Heart left ventricle (tissue), 16 donors: ENCODE results near the gene ANKRD29. TPM values are rescaled to one million over a fixed set of nuclear protein-coding genes. Genes with fewer than 3 reads are reported as not detected.
"Not testable (repeated sequence)": the region's sequence is repeated elsewhere in the genome, so short reads cannot be mapped to it uniquely, and the experiment has no call there.

Experiments
- ATAC-seq, 4 donors: fragments of 200-7000 bp; cut with Tn5 transposase; one replicate each; pipeline ENCODE4 v1.9.1; 2020 to 2022; ENCODE audit warnings: moderate library complexity in 4 of 4, mild to moderate bottlenecking in 3 of 4, moderate number of reproducible peaks in 1 of 4
- DNase-seq, 5 donors: peaks; one replicate each; pipeline ENCODE4 v3.0.0-alpha.2; 2020
- H3K27ac ChIP-seq, 12 donors: fragments of 200-600 bp; sonication (generic) in 4 of 12; one replicate each; pipeline versions ENCODE4 v1.5.0 to v1.8.0; 2016 to 2022; ENCODE audit warnings: mild to moderate bottlenecking in 2 of 12
- H3K27me3 ChIP-seq, 9 donors: fragments of 200-600 bp; sonication (generic) in 2 of 9; one replicate each; pipeline versions ENCODE4 v1.5.1 to v1.8.0; 2016 to 2022; ENCODE audit warnings: mild to moderate bottlenecking in 3 of 9
- H3K36me3 ChIP-seq, 9 donors: fragments of 200-600 bp; sonication (generic) in 2 of 9; one replicate each; pipeline versions ENCODE4 v1.5.0 to v1.8.0; 2018 to 2022; ENCODE audit warnings: mild to moderate bottlenecking in 2 of 9
- H3K4me1 ChIP-seq, 12 donors: fragments of 200-600 bp; sonication (generic) in 4 of 12; one replicate each; pipeline versions ENCODE4 v1.5.0 to v1.8.0; 2016 to 2022; ENCODE audit warnings: mild to moderate bottlenecking in 3 of 12
- H3K4me3 ChIP-seq, 12 donors: fragments of 200-600 bp; sonication (generic) in 4 of 12; one replicate each; pipeline versions ENCODE4 v1.5.0 to v1.8.0; 2017 to 2022; ENCODE audit warnings: mild to moderate bottlenecking in 9 of 12, moderate library complexity in 4 of 12
- H3K9me3 ChIP-seq, 12 donors: fragments of 200-600 bp; sonication (generic) in 4 of 12; one replicate each; pipeline versions ENCODE4 v1.5.0 to v1.8.0; 2016 to 2022; ENCODE audit warnings: mild to moderate bottlenecking in 1 of 12
- CTCF ChIP-seq, 12 donors: fragments of 200-600 bp; sonication (generic) in 4 of 12; IDR thresholded peaks; one replicate each; pipeline versions ENCODE4 v1.5.0 to v1.8.0; 2018 to 2022; ENCODE audit warnings: antibody characterized with exemption in 12 of 12, mild to moderate bottlenecking in 5 of 12
- POLR2A ChIP-seq, 2 donors: fragments of 450-650 bp; IDR thresholded peaks; one replicate each; pipeline ENCODE4 v1.6.1; 2017; ENCODE audit warnings: antibody characterized with exemption in 2 of 2, mild to moderate bottlenecking in 2 of 2, moderate library complexity in 2 of 2
- WGBS, 4 donors: extraction: QIAGEN DNeasy Blood & Tissue Kit in 2 of 4; methylation state at CpG; one replicate each; pipeline versions ENCODE4 v1.1.5 to v1.1.7; 2013 to 2018; 5-methylcytosine and 5-hydroxymethylcytosine counted together
- intact Hi-C, 10 donors: fragments of 100-400 bp; cut with DNase I; formaldehyde crosslinking; loops; one replicate each; pipeline versions ENCODE4 v1.11.1 to v1.14.2; 2022
- polyA plus RNA-seq, 2 donors: library from polyadenylated mRNA; stranded (reverse); fragments of 200-250 nt; gene quantifications; one replicate each; pipeline ENCODE4 v1.2.3, GENCODE V29; 2013
- total RNA-seq, 9 donors: library from RNA; depleted of rRNA in 2 of 9; stranded (reverse); fragments of >200 nt in 2 of 9; fragmentation: NEBNext Ultra II Directional in 3 of 9; extraction: Animal tissue kit (Norgen Biotek cat#: 25700) in 3 of 9; gene quantifications; one replicate each; pipeline versions ENCODE4 v1.1.0 to v1.2.4, GENCODE V29; 2016 to 2023
- donor health status: ischemic (EF 13 %, LVEDD 7.1; RV severe dilation, severe dysfunction).
- donor health status: healthy with polysubstance abuse.
- donor health status: DM: no; HTN: yes; CAD: no.
- donor health status: DM: no; HTN: no; CAD: no.
- donor health status: ischemic (EF 25% LVEDD 6.9; RV normal size, moderate dysfunction).
- donor health status: ischemic (EF 25% LVEDD 5.7; RV mildly dilated, moderate dysfunction).
- donor health status: healthy.
- donor health status: DM: yes; HTN: yes; CAD: no.
- donor health status: ischemic (EF 35%, LVEDD 5.7; RV mildly dilated, moderate dysfunction).
- donor health status: nonischemic (EF 11% LVEDD 7.7; RV severe dilation, severe dysfunction).
- donor health status: DM: yes; HTN: yes; CAD: no.
- donor health status: PGD.
- donor health status: ischemic (EF 29% LVEDD 5.4; RV normal size, mild dysfunction).
- donor health status: nonischemic (EF 23%, LVEDD 6.1; RV moderate dilation, normal function).

ANKRD29 gene
- total and polyA plus RNA-seq, 11 donors, result 1.7 to 7.1 (median 4.9) TPM

DNA sequence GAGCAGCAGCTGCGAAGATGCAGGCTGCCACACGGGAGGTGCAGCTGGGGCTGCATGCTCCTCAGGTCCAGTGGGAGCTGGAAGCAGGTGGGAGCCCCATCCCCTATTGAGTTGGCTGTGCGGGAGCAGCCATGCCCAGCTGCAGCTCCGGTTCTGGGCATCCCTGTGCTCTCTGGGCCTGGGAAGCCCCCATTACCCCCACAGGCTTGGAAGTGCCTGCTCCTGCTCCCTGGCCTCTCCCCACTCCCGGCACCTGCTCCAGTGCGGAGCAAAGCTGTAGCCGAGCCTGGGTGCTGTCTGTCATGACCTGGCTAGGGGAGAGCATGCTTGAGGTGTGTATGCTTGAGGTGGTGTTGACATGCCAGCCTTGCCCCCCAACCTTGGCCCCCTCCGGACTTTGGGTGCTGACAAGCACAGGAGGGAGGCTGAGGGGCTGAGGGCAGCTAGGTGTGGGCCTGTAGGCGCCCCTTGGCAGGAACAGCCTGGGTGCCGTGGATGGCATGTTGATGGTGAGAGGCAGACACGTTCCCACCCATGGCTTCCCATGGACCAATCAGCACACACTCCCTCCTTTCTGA lies 21.5 kb downstream of the ANKRD29 start:
- no peak overlapping the region for H3K27ac ChIP-seq
- peaks cover 0 to 24% (median 0%) of the 10 kb centered on the region in 9 donors for H3K36me3 ChIP-seq
- no peaks in the 10 kb centered on the region for H3K4me1 ChIP-seq
- no peak overlapping the region for H3K4me3 ChIP-seq
- no peak for ATAC-seq
- peaks cover 0 to 3% (median 0%) of the 10 kb centered on the region in 9 donors for H3K27me3 ChIP-seq
- TF ChIP-seq POLR2A (IDR thresholded peaks at IDR 0.05), result no peak
- no peak for TF ChIP-seq CTCF (IDR thresholded peaks at IDR 0.05)
- no peak for DNase-seq
- 88 to 100% (median 91%) methylated on average over 3 to 11 of the region's 11 CpGs for WGBS, 4 donors
- peaks cover 0 to 13% (median 0%) of the 10 kb centered on the region in 12 donors for H3K9me3 ChIP-seq
- intact Hi-C loops, result no loop called here

DNA sequence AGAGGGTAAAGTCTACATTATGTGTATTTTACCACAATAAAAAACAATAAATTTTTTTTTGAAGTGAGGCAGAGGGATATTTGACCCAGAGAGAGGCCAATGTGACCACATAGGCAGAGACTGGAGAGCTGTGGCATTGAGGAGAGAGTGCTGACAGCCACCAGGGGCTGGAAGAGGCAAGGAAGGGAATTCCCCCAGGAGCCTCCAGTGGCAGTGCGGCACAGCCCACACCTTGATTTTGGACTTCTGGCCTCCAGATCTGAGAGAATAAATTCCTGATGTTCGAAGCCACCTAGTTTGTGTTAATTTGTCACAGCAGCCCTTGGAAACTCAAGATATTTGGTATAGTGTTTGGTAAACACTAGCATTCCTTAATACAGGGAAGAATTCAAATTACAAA lies 22.7 kb downstream of the ANKRD29 start:
- H3K27me3 ChIP-seq, result peaks cover 0 to 3% (median 0%) of the 10 kb centered on the region in 9 donors
- H3K36me3 ChIP-seq, result peaks cover 0 to 13% (median 0%) of the 10 kb centered on the region in 9 donors
- no peaks in the 10 kb centered on the region for H3K4me1 ChIP-seq
- intact Hi-C loops, result no loop called here
- no peak overlapping the region for H3K4me3 ChIP-seq
- ATAC-seq, result no peak
- no peak for DNase-seq
- 59 to 77% (median 64%) methylated on average over 2 of the region's 2 CpGs for WGBS, 4 donors
- no peak for TF ChIP-seq POLR2A (IDR thresholded peaks at IDR 0.05)
- peak in 1 of 12 donors; percentile 8 for TF ChIP-seq CTCF (IDR thresholded peaks at IDR 0.05)
- peaks cover 0 to 13% (median 0%) of the 10 kb centered on the region in 12 donors for H3K9me3 ChIP-seq
- H3K27ac ChIP-seq, result no peak overlapping the region

DNA sequence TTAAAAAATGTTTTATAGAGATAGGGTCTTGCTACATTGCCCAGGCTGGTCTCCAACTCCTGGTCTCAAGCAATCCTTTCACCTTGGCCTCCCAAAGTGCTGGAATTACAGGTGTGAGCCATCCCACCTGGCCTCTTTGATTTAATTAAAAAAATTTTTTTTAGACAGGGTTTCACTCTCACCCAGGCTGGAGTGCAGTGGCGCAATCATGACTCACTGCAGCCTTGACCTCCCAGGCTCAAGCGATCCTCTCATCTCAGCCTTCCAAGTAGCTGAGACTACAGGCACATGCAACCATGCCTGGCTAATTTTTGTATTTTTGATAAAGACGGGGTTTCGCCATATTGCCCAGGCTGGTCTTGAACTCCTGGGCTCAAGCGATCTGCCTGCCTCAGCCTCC lies 26.3 kb downstream of the ANKRD29 start:
- H3K9me3 ChIP-seq, H3K4me3 ChIP-seq, ATAC-seq, H3K27me3 ChIP-seq, DNase-seq, H3K27ac ChIP-seq, intact Hi-C loops, H3K4me1 ChIP-seq: not testable (repeated sequence)
- H3K36me3 ChIP-seq, result peaks cover 0 to 18% (median 0%) of the 10 kb centered on the region in 9 donors
- WGBS, 4 donors, result 91 to 99% (median 97%) methylated on average over 5 of the region's 5 CpGs

GRCh38 chr18:23636071-23636399 lies 26.7 kb downstream of the ANKRD29 start:
- H3K27ac ChIP-seq, result no peak overlapping the region
- H3K4me3 ChIP-seq, result no peak overlapping the region
- peaks cover 0 to 2% (median 0%) of the 10 kb centered on the region in 12 donors for H3K4me1 ChIP-seq
- H3K36me3 ChIP-seq, result peaks cover 0 to 18% (median 0%) of the 10 kb centered on the region in 9 donors
- no peaks in the 10 kb centered on the region for H3K9me3 ChIP-seq
- no peak for TF ChIP-seq CTCF (IDR thresholded peaks at IDR 0.05)
- no peak for TF ChIP-seq POLR2A (IDR thresholded peaks at IDR 0.05)
- intact Hi-C loops, result no loop called here
- no peak for DNase-seq
- H3K27me3 ChIP-seq, result peaks cover 0 to 3% (median 0%) of the 10 kb centered on the region in 9 donors
- 93 to 97% (median 96%) methylated on average over 3 of the region's 3 CpGs for WGBS, 4 donors
- no peak for ATAC-seq
